HG03460 (cell line): ENCODE results near the gene C1orf167.

Experiments
- ATAC-seq: cut with Tn5 transposase; IDR thresholded peaks from one replicate; pipeline ENCODE4 v1.9.1; 2021; ENCODE audit not compliant: unreplicated experiment

Gene C1orf167

GRCh38 chr1:11759791-11760190, 2.2 kb upstream of the C1orf167 start:
- ATAC-seq, result no peak

GRCh38 chr1:11761285-11761684, 708 bp upstream of the C1orf167 start:
- no peak for ATAC-seq

- no peak for ATAC-seq
Measured at GRCh38 chr1:11764115-11764514, 2.1 kb downstream of the C1orf167 start.

GRCh38 chr1:11764519-11764918, 2.5 kb downstream of the C1orf167 start:
- no peak for ATAC-seq

GRCh38 chr1:11765661-11766428, 3.9 kb downstream of the C1orf167 start:
- no peak for ATAC-seq

- no peak for ATAC-seq
Measured at GRCh38 chr1:11766429-11766776, 4.4 kb downstream of the C1orf167 start.

GRCh38 chr1:11767922-11768704, 6.1 kb downstream of the C1orf167 start:
- no peak for ATAC-seq

- no peak for ATAC-seq
Measured at GRCh38 chr1:11768821-11769220, 6.8 kb downstream of the C1orf167 start.

- ATAC-seq, result no peak
Measured at GRCh38 chr1:11769274-11769673, 7.3 kb downstream of the C1orf167 start.

GRCh38 chr1:11770011-11770410, 8.0 kb downstream of the C1orf167 start:
- no peak for ATAC-seq

GRCh38 chr1:11771481-11772043, 9.6 kb downstream of the C1orf167 start:
- no peak for ATAC-seq

GRCh38 chr1:11772458-11772857, 10.5 kb downstream of the C1orf167 start:
- no peak for ATAC-seq

- ATAC-seq, result no peak
Measured at GRCh38 chr1:11774753-11775152, 12.8 kb downstream of the C1orf167 start.

- no peak for ATAC-seq
Measured at GRCh38 chr1:11777658-11778322, 15.8 kb downstream of the C1orf167 start.

GRCh38 chr1:11778336-11778735, 16.3 kb downstream of the C1orf167 start:
- ATAC-seq, result no peak

GRCh38 chr1:11778844-11779623, 17.0 kb downstream of the C1orf167 start:
- ATAC-seq, result no peak

- no peak for ATAC-seq
Measured at GRCh38 chr1:11779715-11780379, 17.9 kb downstream of the C1orf167 start.

- no peak for ATAC-seq
Measured at GRCh38 chr1:11780380-11781147, 18.6 kb downstream of the C1orf167 start.

GRCh38 chr1:11781297-11781696, 19.3 kb downstream of the C1orf167 start:
- no peak for ATAC-seq
